Fibroblast of skin of back (primary cell): ENCODE data around the gene ATF4.

Source experiments
- DNase-seq: peaks from one replicate; pipeline ENCODE4 v3.0.0-alpha.2; 2013

The ATF4 gene

GRCh38 chr22:39558950-39559349 is 38.6 kb downstream of the ATF4 start:
- no peak for DNase-seq

- no peak for DNase-seq
Measured at GRCh38 chr22:39559456-39560105, 39.2 kb downstream of the ATF4 start.

GRCh38 chr22:39560127-39560526 is 39.8 kb downstream of the ATF4 start:
- no peak for DNase-seq

GRCh38 chr22:39562839-39563489 is 42.6 kb downstream of the ATF4 start:
- DNase-seq = no peak

- DNase-seq = no peak
Measured at GRCh38 chr22:39563571-39564428, 43.4 kb downstream of the ATF4 start.

- DNase-seq = no peak
Measured at GRCh38 chr22:39565414-39565944, 45.1 kb downstream of the ATF4 start.

GRCh38 chr22:39567135-39567946 is 47.0 kb downstream of the ATF4 start:
- no peak for DNase-seq

- DNase-seq = no peak
Measured at GRCh38 chr22:39568278-39568981, 48.1 kb downstream of the ATF4 start.

GRCh38 chr22:39569066-39569465 is 48.7 kb downstream of the ATF4 start:
- no peak for DNase-seq

- DNase-seq = no peak
Measured at GRCh38 chr22:39570226-39570625, 49.9 kb downstream of the ATF4 start.

- DNase-seq = no peak
Measured at GRCh38 chr22:39570665-39571064, 50.3 kb downstream of the ATF4 start, which contains the start of gene CACNA1I. Gene CACNA1I, plus strand, starts transcription at chr22:39570753. Its CDS starts 0 bp downstream, at chr22:39570753.

GRCh38 chr22:39571538-39571937 is 51.2 kb downstream of the ATF4 start:
- DNase-seq = no peak
